Prostate gland (tissue), 2 donors: ENCODE measurements around the gene BDH2. TPM values are rescaled to one million over a fixed set of nuclear protein-coding genes. Genes with fewer than 3 reads are reported as not detected.

Experiments used
- DNase-seq: peaks from one replicate; pipeline ENCODE4 v3.0.0-alpha.2; 2019; ENCODE audit warnings: low spot score
- H3K27ac ChIP-seq, 2 donors: fragments of 200-600 bp; sonication (generic); 2 replicates each; pipeline ENCODE4 v1.5.1; 2017 to 2019
- H3K27me3 ChIP-seq: fragments of 200-600 bp; sonication (generic); replicated peaks from 2 replicates; pipeline ENCODE4 v1.5.1; 2019; ENCODE audit not compliant: insufficient read depth
- H3K36me3 ChIP-seq, 2 donors: fragments of 200-600 bp; sonication (generic); 1 replicate in 1 of 2; 2 replicates in 1 of 2; pipeline versions ENCODE4 v1.5.1 to v1.8.1; 2017 to 2019
- H3K4me1 ChIP-seq: fragments of 200-600 bp; sonication (generic); replicated peaks from 2 replicates; pipeline ENCODE4 v1.5.1; 2019
- H3K4me3 ChIP-seq, 2 donors: fragments of 200-600 bp; sonication (generic); 2 replicates each; pipeline ENCODE4 v1.5.1; 2017 to 2019
- H3K9me3 ChIP-seq: fragments of 200-600 bp; sonication (generic); 2 replicates; pipeline ENCODE4 v1.5.1; 2017
- CTCF ChIP-seq, 4 experiments: fragments of 200-600 bp in 2 of 4; fragments of 450-650 bp in 2 of 4; sonication (generic) in 2 of 4; IDR thresholded peaks; 1 replicate in 3 of 4; 2 replicates in 1 of 4; pipeline ENCODE4 v1.5.1; 2016 to 2019; ENCODE audit warnings: antibody characterized with exemption in 4 of 4, mild to moderate bottlenecking in 2 of 4, moderate library complexity in 2 of 4
- POLR2A ChIP-seq: fragments of 450-650 bp; IDR thresholded peaks from one replicate; pipeline ENCODE4 v1.6.1; 2016; ENCODE audit warnings: antibody characterized with exemption, mild to moderate bottlenecking
- POLR2AphosphoS5 ChIP-seq: sonication (generic); formaldehyde crosslinking; IDR thresholded peaks from one replicate; pipeline ENCODE4 v1.6.1; 2017; ENCODE audit warnings: antibody characterized with exemption
- WGBS: methylation state at CpG from one replicate; pipeline ENCODE4 v1.1.5; 2018; 5-methylcytosine and 5-hydroxymethylcytosine counted together
- intact Hi-C: fragments of 100-400 bp; cut with DNase I; formaldehyde crosslinking; loops from one replicate; pipeline ENCODE4 v1.14.2; 2022
- total RNA-seq, 2 donors: library from RNA; depleted of rRNA; stranded (reverse); fragments of >200 nt; gene quantifications; one replicate each; pipeline ENCODE4 v1.1.0, GENCODE V29; 2016

The BDH2 gene
- total RNA-seq, 2 donors from 2014 or later: 41.5 to 54.1 TPM

- intact Hi-C loops: loop anchor here (10.0 kb wide), 1 partner anchor 51 kb away; the partner anchor contains the start of gene BDH2
- no peaks in the 10 kb centered on the region for H3K27me3 ChIP-seq
- no peaks in the 10 kb centered on the region for H3K9me3 ChIP-seq
- no peak for DNase-seq
- H3K36me3 ChIP-seq: no peaks in the 10 kb centered on the region
- H3K4me3 ChIP-seq: no peak overlapping the region
- no peak overlapping the region for H3K27ac ChIP-seq
- WGBS: 86% methylated on average over 2 of the region's 2 CpGs
- no peak for TF ChIP-seq POLR2AphosphoS5
- no peak for TF ChIP-seq CTCF (IDR thresholded peaks at IDR 0.05)
- no peak for TF ChIP-seq POLR2A
- no peaks in the 10 kb centered on the region for H3K4me1 ChIP-seq
Observed at GRCh38 chr4:103044183-103044582, 55.5 kb downstream of the BDH2 start.

GRCh38 chr4:103036169-103036568, 63.5 kb downstream of the BDH2 start:
- H3K4me1 ChIP-seq: no peaks in the 10 kb centered on the region
- H3K9me3 ChIP-seq: no peaks in the 10 kb centered on the region
- H3K4me3 ChIP-seq: no peak overlapping the region
- DNase-seq: no peak
- 93% methylated on average over 2 of the region's 2 CpGs for WGBS
- no peak overlapping the region for H3K27ac ChIP-seq
- TF ChIP-seq POLR2A: no peak
- TF ChIP-seq CTCF (IDR thresholded peaks at IDR 0.05): no peak
- TF ChIP-seq POLR2AphosphoS5: no peak
- no peaks in the 10 kb centered on the region for H3K27me3 ChIP-seq
- intact Hi-C loops: no loop called here
- H3K36me3 ChIP-seq: no peaks in the 10 kb centered on the region

- no peaks in the 10 kb centered on the region for H3K27me3 ChIP-seq
- peak in 1 of 4 experiments; percentile 28 for TF ChIP-seq CTCF (IDR thresholded peaks at IDR 0.05)
- no peak for TF ChIP-seq POLR2AphosphoS5
- H3K4me1 ChIP-seq: no peaks in the 10 kb centered on the region
- intact Hi-C loops: no loop called here
- H3K9me3 ChIP-seq: no peaks in the 10 kb centered on the region
- WGBS: 85% methylated on average over 2 of the region's 2 CpGs
- no peaks in the 10 kb centered on the region for H3K36me3 ChIP-seq
- no peak overlapping the region for H3K27ac ChIP-seq
- H3K4me3 ChIP-seq: no peak overlapping the region
- DNase-seq: no peak
Observed at GRCh38 chr4:103032574-103032973, 67.1 kb downstream of the BDH2 start.

- no peaks in the 10 kb centered on the region for H3K4me1 ChIP-seq
- no peak for DNase-seq
- TF ChIP-seq POLR2AphosphoS5 (no peak), POLR2A (no peak), CTCF (IDR thresholded peaks at IDR 0.05) (no peak)
- 94% methylated on average over 3 of the region's 3 CpGs for WGBS
- no peaks in the 10 kb centered on the region for H3K27me3 ChIP-seq
- H3K27ac ChIP-seq: no peak overlapping the region
- H3K36me3 ChIP-seq: no peaks in the 10 kb centered on the region
- no peak overlapping the region for H3K4me3 ChIP-seq
- intact Hi-C loops: no loop called here
- H3K9me3 ChIP-seq: no peaks in the 10 kb centered on the region
Observed at GRCh38 chr4:103030791-103031190, 68.8 kb downstream of the BDH2 start.

- H3K27me3 ChIP-seq: no peaks in the 10 kb centered on the region
- no peaks in the 10 kb centered on the region for H3K4me1 ChIP-seq
- intact Hi-C loops: no loop called here
- TF ChIP-seq POLR2A: no peak
- TF ChIP-seq CTCF (IDR thresholded peaks at IDR 0.05): no peak
- H3K27ac ChIP-seq: no peak overlapping the region
- H3K9me3 ChIP-seq: no peaks in the 10 kb centered on the region
- H3K36me3 ChIP-seq: no peaks in the 10 kb centered on the region
- DNase-seq: no peak
- H3K4me3 ChIP-seq: no peak overlapping the region
- 73% methylated on average over 1 of the region's 1 CpG for WGBS
Observed at GRCh38 chr4:103029300-103029699, 70.3 kb downstream of the BDH2 start.

Other genes with a start within 250 kb of the BDH2 start
- gene CISD2, start 230.8 kb downstream of the BDH2 start, total RNA-seq: 10 to 100 TPM in 1 of 2 donors, 1 to 10 TPM in 1; 4.2 to 16.4 TPM
- 1 to 10 TPM in 1 of 2 donors, not detected in 1; 9.3 TPM for gene SLC9B1, start 80.1 kb downstream of the BDH2 start, total RNA-seq
- 1 to 10 TPM; 3.9 to 8.7 TPM for gene SLC9B2, start 23.1 kb downstream of the BDH2 start, total RNA-seq
- gene CENPE, start 98.5 kb upstream of the BDH2 start, total RNA-seq: 1 to 10 TPM in 1 of 2 donors, under 1 TPM in 1; 0.87 to 4.5 TPM